ENCODE measurements around the gene HOXB5.

Gene HOXB5

DNA sequence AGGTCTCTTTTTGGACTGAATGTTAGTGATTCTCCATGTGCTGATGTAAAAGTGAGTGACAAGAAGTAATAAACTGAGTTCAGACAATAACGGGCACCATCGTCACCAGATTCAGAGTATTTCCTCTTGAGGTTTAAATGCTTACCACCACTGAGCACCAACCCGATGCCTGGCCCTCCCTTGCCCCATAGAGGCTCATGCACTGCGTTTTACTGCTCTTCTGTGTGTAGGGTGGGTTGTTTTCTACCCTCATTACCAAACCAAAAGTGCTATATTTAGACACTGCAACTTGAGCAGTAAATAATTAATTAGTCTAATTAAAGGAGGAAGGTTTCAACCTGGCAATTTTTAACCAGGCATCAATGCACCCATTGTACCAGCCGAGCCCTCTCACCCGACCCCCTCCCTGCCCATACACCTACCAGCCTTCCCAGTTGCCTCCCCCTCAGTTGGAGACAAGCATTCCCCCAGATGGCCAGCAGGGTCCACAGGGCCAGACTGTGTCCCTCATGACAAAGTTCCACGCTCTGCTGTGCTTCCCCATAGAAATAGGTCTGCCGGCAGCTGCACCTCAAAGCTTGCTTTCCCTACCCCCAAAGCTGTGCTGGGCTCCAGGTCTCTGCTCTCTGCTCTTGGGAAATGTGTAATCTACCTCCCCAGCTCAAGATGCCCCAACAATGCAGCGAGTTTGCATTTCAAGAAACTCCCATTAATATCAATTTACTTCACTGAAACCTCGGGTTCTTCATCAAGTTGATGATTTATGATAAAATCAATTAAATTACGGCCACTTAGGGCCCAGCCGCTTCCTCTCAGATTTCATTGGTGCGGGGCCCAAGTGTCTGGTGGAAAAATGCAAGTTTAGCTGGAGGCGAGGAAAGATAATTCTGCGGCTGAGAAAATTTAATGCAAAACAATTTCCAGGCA, 31.4 kb downstream of the HOXB5 start (continued):
- no peak for TF ChIP-seq ZNF248 (tag by site-specific recombination; IDR thresholded peaks at IDR 0.05)
- no peak for TF ChIP-seq ZNF140 (tag by site-specific recombination; IDR thresholded peaks at IDR 0.05)
- no peak for TF ChIP-seq ZNF37A (tag by site-specific recombination; IDR thresholded peaks at IDR 0.05)
- TF ChIP-seq, protein P1, sequence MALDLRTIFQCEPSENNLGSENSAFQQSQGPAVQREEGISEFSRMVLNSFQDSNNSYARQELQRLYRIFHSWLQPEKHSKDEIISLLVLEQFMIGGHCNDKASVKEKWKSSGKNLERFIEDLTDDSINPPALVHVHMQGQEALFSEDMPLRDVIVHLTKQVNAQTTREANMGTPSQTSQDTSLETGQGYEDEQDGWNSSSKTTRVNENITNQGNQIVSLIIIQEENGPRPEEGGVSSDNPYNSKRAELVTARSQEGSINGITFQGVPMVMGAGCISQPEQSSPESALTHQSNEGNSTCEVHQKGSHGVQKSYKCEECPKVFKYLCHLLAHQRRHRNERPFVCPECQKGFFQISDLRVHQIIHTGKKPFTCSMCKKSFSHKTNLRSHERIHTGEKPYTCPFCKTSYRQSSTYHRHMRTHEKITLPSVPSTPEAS (tag by site-specific recombination; IDR thresholded peaks at IDR 0.05), result peak; percentile 54
- TF ChIP-seq ZBTB8A (tag by site-specific recombination; IDR thresholded peaks at IDR 0.05), result peak; percentile 74
- TF ChIP-seq ZNF23 (tag by site-specific recombination; IDR thresholded peaks at IDR 0.05; ENCODE audit: borderline replicate concordance), result no peak
- TF ChIP-seq ZBTB17 (tag by site-specific recombination; IDR thresholded peaks at IDR 0.05), result peak; percentile 74
- TF ChIP-seq ZNF707 (tag by site-specific recombination; IDR thresholded peaks at IDR 0.05), result no peak
- TF ChIP-seq ZSCAN30 (tag by site-specific recombination; IDR thresholded peaks at IDR 0.05), result peak; percentile 72; the same call in 1 of the 2 replicates
- no peak for TF ChIP-seq ZNF585B (tag by site-specific recombination; IDR thresholded peaks at IDR 0.05)

DNA sequence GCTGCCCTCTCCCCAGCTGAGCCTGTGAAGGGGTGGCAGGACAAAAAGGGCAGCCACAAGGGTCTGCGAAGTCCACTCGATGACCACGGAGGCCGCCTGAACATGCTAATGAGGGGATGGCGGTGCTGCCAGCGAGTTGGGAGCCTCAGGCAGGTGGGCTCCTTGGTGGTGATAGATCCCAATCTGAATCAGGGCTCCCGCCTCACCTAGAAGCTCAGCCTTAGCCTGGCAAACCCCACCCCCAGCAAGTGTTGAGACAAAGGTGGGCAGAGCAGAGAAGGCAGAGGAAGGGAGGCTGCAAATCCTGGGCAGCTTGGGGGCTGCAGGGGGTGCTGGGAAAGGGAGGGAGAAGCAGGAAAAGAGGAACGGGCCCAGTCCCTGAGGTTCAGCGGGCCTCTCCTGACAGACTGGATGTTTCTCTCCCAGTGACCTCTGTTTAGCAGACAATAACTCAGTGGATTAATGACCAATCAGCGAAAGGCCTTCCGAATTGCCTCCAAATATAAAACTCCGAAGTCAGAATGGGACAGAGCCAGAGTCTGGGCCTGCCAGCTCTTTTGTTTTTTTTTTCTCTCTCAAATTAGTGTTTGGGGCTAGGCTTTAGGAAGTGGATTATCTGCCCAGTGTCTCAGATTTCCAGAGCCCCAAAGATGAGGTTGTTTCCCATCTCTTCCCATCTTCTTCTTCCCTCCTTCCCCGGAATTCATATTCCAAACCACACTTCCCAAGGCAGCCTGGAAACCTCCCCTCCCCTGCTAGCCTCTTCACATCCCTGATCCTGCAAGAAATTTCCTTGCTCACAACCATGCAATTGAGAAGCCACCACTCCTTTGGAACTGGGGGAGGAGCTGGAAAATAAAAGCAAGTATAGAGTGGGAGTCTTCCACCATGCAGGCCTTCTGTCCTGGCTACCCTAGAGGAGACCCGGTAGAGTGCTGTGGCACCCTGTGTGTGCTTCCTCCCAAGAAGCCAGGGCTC, 33.5 kb downstream of the HOXB5 start:
- H3K4me1 ChIP-seq (ENCODE audit: control insufficient read depth, insufficient read depth, low read length), result peaks cover 81% of the 10 kb centered on the region
- ChIA-PET POLR2A (interaction anchor here (0.6 to 1.0 kb wide), 3 partner anchors 14 to 23 kb away, joined by 3 to 4 read pairs (median 3); no protein-coding TSS in a partner anchor), CTCF (interaction anchor here (0.6 to 1.8 kb wide), 8 partner anchors 15 to 252 kb away, joined by 3 to 5 read pairs (median 3); no protein-coding TSS in a partner anchor)
- H3K9me3 ChIP-seq (ENCODE audit: control insufficient read depth, insufficient read depth, low read depth, low read length), result no peaks in the 10 kb centered on the region
- peaks cover 13 to 47% of the 10 kb centered on the region in 2 experiments for H3K36me3 ChIP-seq (ENCODE audit: control insufficient read depth in 2 of 2, insufficient read depth in 1 of 2, low read length in 2 of 2)
- peak overlapping the region; percentile 27; the same call in 1 of the 2 replicates for H3K27ac ChIP-seq (ENCODE audit: extremely low read depth, low read depth, low read length)
- H3K4me3 ChIP-seq (ENCODE audit: low read depth, low read length), result no peak overlapping the region
- TF ChIP-seq, protein P2, sequence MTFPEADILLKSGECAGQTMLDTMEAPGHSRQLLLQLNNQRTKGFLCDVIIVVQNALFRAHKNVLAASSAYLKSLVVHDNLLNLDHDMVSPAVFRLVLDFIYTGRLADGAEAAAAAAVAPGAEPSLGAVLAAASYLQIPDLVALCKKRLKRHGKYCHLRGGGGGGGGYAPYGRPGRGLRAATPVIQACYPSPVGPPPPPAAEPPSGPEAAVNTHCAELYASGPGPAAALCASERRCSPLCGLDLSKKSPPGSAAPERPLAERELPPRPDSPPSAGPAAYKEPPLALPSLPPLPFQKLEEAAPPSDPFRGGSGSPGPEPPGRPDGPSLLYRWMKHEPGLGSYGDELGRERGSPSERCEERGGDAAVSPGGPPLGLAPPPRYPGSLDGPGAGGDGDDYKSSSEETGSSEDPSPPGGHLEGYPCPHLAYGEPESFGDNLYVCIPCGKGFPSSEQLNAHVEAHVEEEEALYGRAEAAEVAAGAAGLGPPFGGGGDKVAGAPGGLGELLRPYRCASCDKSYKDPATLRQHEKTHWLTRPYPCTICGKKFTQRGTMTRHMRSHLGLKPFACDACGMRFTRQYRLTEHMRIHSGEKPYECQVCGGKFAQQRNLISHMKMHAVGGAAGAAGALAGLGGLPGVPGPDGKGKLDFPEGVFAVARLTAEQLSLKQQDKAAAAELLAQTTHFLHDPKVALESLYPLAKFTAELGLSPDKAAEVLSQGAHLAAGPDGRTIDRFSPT (tag by site-specific recombination; IDR thresholded peaks at IDR 0.05), result no peak
- TF ChIP-seq EGR2 (tag by site-specific recombination; IDR thresholded peaks at IDR 0.05; ENCODE audit: low read depth) (0 out of 2 replicates have a peak, but pooled peaks have one; percentile 9), SP3 (tag by site-specific recombination; IDR thresholded peaks at IDR 0.05) (no peak), ZNF366 (tag by site-specific recombination; conservative IDR thresholded peaks at IDR 0.05) (peak; percentile 48), MYNN (tag by site-specific recombination; IDR thresholded peaks at IDR 0.05; ENCODE audit: borderline replicate concordance) (no peak), ZNF560 (tag by site-specific recombination; IDR thresholded peaks at IDR 0.05; ENCODE audit: borderline replicate concordance) (no peak), GLIS2 (tag by site-specific recombination; IDR thresholded peaks at IDR 0.05) (peak; percentile 58), ZNF16 (tag by site-specific recombination; IDR thresholded peaks at IDR 0.05; ENCODE audit: low read depth) (no peak), GLI4 (tag by site-specific recombination; IDR thresholded peaks at IDR 0.05) (no peak), ZNF335 (tag by site-specific recombination; conservative IDR thresholded peaks at IDR 0.05) (no peak), ZNF48 (tag by site-specific recombination; IDR thresholded peaks at IDR 0.05) (no peak), ZNF776 (tag by site-specific recombination; IDR thresholded peaks at IDR 0.05; ENCODE audit: borderline replicate concordance) (no peak), ZNF214 (tag by site-specific recombination; IDR thresholded peaks at IDR 0.05; ENCODE audit: borderline replicate concordance) (no peak), ZBTB17 (tag by site-specific recombination; IDR thresholded peaks at IDR 0.05) (peak; percentile 39; the same call in 1 of the 2 replicates), ZNF624 (tag by site-specific recombination; IDR thresholded peaks at IDR 0.05) (no peak), ZNF791 (tag by site-specific recombination; IDR thresholded peaks at IDR 0.05) (no peak), ZNF184 (tag by site-specific recombination; IDR thresholded peaks at IDR 0.05) (no peak), ZNF140 (tag by site-specific recombination; IDR thresholded peaks at IDR 0.05) (no peak), IKZF3 (tag by site-specific recombination; IDR thresholded peaks at IDR 0.05) (peak; percentile 89)
- TF ChIP-seq, protein P3, sequence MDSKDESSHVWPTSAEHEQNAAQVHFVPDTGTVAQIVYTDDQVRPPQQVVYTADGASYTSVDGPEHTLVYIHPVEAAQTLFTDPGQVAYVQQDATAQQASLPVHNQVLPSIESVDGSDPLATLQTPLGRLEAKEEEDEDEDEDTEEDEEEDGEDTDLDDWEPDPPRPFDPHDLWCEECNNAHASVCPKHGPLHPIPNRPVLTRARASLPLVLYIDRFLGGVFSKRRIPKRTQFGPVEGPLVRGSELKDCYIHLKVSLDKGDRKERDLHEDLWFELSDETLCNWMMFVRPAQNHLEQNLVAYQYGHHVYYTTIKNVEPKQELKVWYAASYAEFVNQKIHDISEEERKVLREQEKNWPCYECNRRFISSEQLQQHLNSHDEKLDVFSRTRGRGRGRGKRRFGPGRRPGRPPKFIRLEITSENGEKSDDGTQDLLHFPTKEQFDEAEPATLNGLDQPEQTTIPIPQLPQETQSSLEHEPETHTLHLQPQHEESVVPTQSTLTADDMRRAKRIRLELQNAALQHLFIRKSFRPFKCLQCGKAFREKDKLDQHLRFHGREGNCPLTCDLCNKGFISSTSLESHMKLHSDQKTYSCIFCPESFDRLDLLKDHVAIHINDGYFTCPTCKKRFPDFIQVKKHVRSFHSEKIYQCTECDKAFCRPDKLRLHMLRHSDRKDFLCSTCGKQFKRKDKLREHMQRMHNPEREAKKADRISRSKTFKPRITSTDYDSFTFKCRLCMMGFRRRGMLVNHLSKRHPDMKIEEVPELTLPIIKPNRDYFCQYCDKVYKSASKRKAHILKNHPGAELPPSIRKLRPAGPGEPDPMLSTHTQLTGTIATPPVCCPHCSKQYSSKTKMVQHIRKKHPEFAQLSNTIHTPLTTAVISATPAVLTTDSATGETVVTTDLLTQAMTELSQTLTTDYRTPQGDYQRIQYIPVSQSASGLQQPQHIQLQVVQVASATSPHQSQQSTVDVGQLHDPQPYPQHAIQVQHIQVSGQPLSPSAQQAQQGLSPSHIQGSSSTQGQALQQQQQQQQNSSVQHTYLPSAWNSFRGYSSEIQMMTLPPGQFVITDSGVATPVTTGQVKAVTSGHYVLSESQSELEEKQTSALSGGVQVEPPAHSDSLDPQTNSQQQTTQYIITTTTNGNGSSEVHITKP (tag by site-specific recombination; IDR thresholded peaks at IDR 0.05), result peak; percentile 61
